Activated naive CD4-positive, alpha-beta T cell treated with anti-CD3 and anti-CD28 coated beads, Interleukin-2, amount 50 U/mL, for 16 hours (primary cell): ENCODE measurements around the gene AOPEP.

Experiments used
- DNase-seq: peaks from one replicate; pipeline ENCODE4 v3.0.0-alpha.2; 2020

AOPEP gene

GRCh38 chr9:94794476-94795167 is 68.1 kb downstream of the AOPEP start:
- DNase-seq: no peak

GRCh38 chr9:94796687-94797086 is 70.2 kb downstream of the AOPEP start:
- no peak for DNase-seq

- no peak for DNase-seq
Measured at GRCh38 chr9:94798201-94798600, 71.7 kb downstream of the AOPEP start.

- no peak for DNase-seq
Measured at GRCh38 chr9:94798708-94799107, 72.2 kb downstream of the AOPEP start.

GRCh38 chr9:94799578-94800264 is 73.2 kb downstream of the AOPEP start:
- DNase-seq: no peak

- no peak for DNase-seq
Measured at GRCh38 chr9:94800424-94801117, 74.1 kb downstream of the AOPEP start.

- no peak for DNase-seq
Measured at GRCh38 chr9:94801234-94801633, 74.7 kb downstream of the AOPEP start.

- no peak for DNase-seq
Measured at GRCh38 chr9:94801681-94802080, 75.2 kb downstream of the AOPEP start.

GRCh38 chr9:94802251-94802650 is 75.8 kb downstream of the AOPEP start:
- DNase-seq: no peak

- no peak for DNase-seq
Measured at GRCh38 chr9:94802793-94803192, 76.3 kb downstream of the AOPEP start.

GRCh38 chr9:94804316-94804715 is 77.8 kb downstream of the AOPEP start:
- DNase-seq: no peak

- no peak for DNase-seq
Measured at GRCh38 chr9:94805051-94805489, 78.6 kb downstream of the AOPEP start.

GRCh38 chr9:94805585-94805984 is 79.1 kb downstream of the AOPEP start:
- DNase-seq: no peak

GRCh38 chr9:94806307-94806893 is 79.9 kb downstream of the AOPEP start:
- DNase-seq: no peak

- no peak for DNase-seq
Measured at GRCh38 chr9:94807556-94807955, 81.1 kb downstream of the AOPEP start.

GRCh38 chr9:94808926-94809700 is 82.6 kb downstream of the AOPEP start:
- no peak for DNase-seq

- DNase-seq: no peak
Measured at GRCh38 chr9:94809778-94810177, 83.3 kb downstream of the AOPEP start.

GRCh38 chr9:94811074-94811473 is 84.6 kb downstream of the AOPEP start:
- DNase-seq: no peak

- DNase-seq: no peak
Measured at GRCh38 chr9:94812343-94812742, 85.8 kb downstream of the AOPEP start.

- DNase-seq: no peak
Measured at GRCh38 chr9:94813379-94813778, 86.9 kb downstream of the AOPEP start.

GRCh38 chr9:94817291-94818177 is 91.0 kb downstream of the AOPEP start:
- no peak for DNase-seq

- DNase-seq: no peak
Measured at GRCh38 chr9:94818178-94818541, 91.7 kb downstream of the AOPEP start.
